GM12865 (cell line): ENCODE results near the gene SERPINB4.
"Not testable (repeated sequence)": the region's sequence is repeated elsewhere in the genome, so short reads cannot be mapped to it uniquely, and the experiment has no call there.

ENCODE experiments used
- DNase-seq: peaks from one replicate; pipeline ENCODE4 v3.0.0; 2010; ENCODE audit warnings: low read depth
- H3K4me3 ChIP-seq: 2 replicates; pipeline ENCODE4 v1.5.1; 2011; ENCODE audit warnings: mild to moderate bottlenecking, low read depth, low read length, control low read depth
- CTCF ChIP-seq: IDR thresholded peaks from 2 replicates; pipeline ENCODE4 v1.5.1; 2011; ENCODE audit warnings: low read length, control low read depth, low read depth, inconsistent platforms; ENCODE audit not compliant: insufficient read depth; ENCODE audit errors: missing control alignments

SERPINB4 gene

GRCh38 chr18:63646936-63647335, 2.9 kb upstream of the SERPINB4 start:
- H3K4me3 ChIP-seq = no peak overlapping the region
- TF ChIP-seq CTCF = no peak
- DNase-seq = no peak

- H3K4me3 ChIP-seq, DNase-seq: not testable (repeated sequence)
Observed at GRCh38 chr18:63644694-63645093, 638 bp upstream of the SERPINB4 start.

- DNase-seq, H3K4me3 ChIP-seq: not testable (repeated sequence)
Observed at GRCh38 chr18:63642668-63643356, 1.2 kb downstream of the SERPINB4 start.

- DNase-seq, H3K4me3 ChIP-seq: not testable (repeated sequence)
Observed at GRCh38 chr18:63641157-63641680, 2.8 kb downstream of the SERPINB4 start.

- no peak overlapping the region for H3K4me3 ChIP-seq
- TF ChIP-seq CTCF = no peak
- no peak for DNase-seq
Observed at GRCh38 chr18:63637703-63638102, 6.4 kb downstream of the SERPINB4 start.

GRCh38 chr18:63627819-63628218, 16.2 kb downstream of the SERPINB4 start:
- TF ChIP-seq CTCF = no peak
- no peak overlapping the region for H3K4me3 ChIP-seq
- DNase-seq = no peak

- H3K4me3 ChIP-seq = no peak overlapping the region
- TF ChIP-seq CTCF = no peak
- no peak for DNase-seq
Observed at GRCh38 chr18:63626431-63626830, 17.6 kb downstream of the SERPINB4 start.

GRCh38 chr18:63624863-63625262, 19.2 kb downstream of the SERPINB4 start:
- TF ChIP-seq CTCF = no peak
- no peak for DNase-seq
- H3K4me3 ChIP-seq = no peak overlapping the region
